GM21825 (cell line): ENCODE results near the gene POU2F2.

ENCODE experiments used
- ATAC-seq: cut with Tn5 transposase; IDR thresholded peaks from one replicate; pipeline ENCODE4 v1.9.1; 2021; ENCODE audit warnings: mild to moderate bottlenecking, moderate library complexity; ENCODE audit not compliant: unreplicated experiment

The POU2F2 gene

DNA sequence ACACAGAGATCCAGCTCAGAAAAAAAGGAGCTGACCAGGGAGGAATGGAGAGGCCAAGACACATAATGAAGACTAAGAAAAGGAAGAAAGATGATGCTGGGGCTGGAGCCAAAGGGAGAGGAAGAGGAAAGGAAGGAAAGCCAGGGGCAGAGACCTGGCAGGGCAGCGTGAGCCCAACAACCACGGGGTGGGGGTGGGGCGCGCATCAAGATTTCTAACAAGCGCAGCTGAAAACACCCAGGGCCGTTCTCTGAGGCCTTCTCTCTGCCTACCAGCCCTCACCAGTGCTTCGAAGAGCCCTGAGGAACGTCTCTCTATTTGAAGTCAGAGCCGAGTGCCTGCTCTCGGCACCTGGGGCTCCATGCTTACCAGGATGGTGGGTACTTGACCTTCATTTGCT, 23.6 kb upstream of the POU2F2 start:
- ATAC-seq, result no peak

DNA sequence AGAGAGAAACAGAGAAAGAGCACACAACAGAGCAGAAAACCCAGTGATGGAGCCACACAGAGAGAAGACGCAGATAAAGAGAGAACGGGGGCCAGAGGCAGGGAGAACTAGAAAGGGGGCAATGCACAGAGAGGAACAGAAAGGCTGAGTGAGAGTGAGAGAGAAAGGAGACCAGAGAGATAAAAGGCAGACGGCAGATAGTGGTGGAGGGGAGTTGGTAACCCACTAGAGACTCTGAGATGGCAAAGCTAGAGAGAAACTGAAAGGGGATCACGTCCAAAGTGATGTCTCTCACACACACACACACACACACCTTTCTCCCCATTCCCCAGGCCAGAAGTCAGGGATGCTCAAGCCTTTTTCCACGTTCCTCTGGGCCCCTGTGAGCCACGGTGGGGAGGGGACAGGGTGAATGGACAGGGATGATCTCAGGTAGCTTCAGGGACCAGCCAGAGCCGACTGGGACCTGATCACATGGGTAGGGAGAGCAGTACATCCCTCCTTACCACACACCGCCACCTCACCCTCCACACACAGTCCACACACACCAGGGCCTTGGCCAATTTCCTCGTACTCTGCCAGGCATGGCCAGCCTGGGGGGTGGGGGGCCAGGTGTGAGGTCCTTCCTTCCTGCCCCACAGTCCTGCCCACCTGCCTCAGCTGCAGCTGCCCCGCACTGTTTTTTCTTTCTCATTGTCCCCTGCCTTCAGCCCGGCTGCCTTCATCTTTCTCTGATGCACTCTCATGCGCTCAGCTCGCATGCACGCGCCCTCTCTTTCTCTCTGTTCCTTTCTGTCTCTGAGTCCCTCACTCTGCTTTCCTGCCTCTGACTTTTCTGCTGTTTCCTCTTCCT, 22.5 kb upstream of the POU2F2 start:
- no peak for ATAC-seq

DNA sequence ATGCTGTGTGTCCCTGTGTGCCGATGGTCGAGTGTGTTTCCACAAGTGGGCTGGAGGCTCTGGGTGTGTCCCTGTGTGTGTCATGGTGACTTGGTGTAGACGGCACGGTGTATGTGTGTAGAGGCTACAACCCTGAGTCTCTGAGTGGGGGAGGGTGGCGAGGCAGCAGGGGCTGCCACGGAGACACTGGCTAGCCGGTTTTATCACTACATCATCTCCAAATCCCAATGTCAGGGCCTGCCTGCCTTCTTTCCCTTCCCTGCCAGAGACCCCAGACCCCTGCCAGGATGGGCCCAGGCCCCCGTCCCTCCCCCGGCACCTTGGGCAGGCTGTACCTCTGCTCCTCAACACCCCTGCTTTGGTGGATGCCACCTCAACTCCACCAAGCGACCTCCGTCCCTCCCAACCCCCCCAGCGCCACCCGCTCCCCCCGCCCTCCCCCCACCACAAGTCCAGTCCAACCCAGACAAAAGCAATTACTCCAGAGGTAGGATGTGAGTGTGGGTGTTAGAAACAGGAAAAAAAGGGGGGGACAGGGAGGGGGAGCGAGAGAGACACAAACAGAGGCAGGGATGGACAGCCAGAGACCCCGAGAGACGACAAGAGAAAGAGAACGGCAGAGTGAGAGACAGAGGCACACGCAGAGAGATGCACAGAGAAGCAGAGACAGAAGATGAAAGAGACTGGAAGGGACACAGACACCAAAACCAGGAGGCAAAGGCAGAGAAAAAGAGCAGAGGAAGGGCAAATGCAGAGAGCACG, 21.6 kb upstream of the POU2F2 start:
- ATAC-seq, result no peak

DNA sequence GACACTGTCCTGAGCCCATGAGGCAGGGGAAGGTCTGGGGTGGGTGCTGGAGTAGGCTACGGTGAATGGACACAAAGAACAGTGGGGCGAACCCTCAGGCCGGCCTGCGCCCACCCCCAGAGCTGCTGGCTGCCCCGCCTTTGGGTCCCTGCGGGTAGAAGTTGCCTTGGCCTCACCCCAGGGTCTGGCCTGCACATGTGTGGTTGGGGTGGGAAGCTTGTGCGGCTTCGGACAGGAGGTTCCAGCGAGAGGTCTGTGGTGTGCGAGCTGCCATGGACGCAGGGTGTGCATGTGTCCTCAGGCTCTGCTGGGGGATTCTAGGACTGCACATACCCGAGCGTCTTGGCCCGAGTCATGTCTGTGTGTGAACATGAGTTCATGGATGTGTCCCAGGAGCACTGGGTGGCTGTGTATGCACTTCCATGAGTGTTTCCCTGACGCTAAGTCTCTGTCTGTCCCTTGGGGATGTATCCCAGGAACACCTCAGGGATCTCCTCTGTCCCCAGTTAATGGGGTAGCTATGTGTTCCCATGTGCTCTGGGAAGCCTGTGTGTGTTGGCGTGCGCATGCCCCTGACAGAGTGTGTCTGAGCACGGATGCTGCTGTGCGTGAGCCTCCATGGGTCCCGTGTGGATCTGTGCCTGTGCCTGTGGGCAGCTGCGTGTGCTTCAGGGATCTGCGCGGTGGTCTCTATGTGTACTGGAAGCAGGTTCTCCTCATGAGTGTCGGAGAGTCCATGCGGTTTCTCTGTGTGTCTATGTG, 20.8 kb upstream of the POU2F2 start:
- ATAC-seq, result no peak

- no peak for ATAC-seq
Measured at GRCh38 chr19:42151782-42152684, 19.8 kb upstream of the POU2F2 start.

GRCh38 chr19:42150911-42151361, 18.7 kb upstream of the POU2F2 start:
- ATAC-seq, result no peak

GRCh38 chr19:42150364-42150763, 18.1 kb upstream of the POU2F2 start:
- ATAC-seq, result no peak

- ATAC-seq, result no peak
Measured at GRCh38 chr19:42149447-42150202, 17.4 kb upstream of the POU2F2 start.

- ATAC-seq, result no peak
Measured at GRCh38 chr19:42148266-42148665, 16.0 kb upstream of the POU2F2 start.

DNA sequence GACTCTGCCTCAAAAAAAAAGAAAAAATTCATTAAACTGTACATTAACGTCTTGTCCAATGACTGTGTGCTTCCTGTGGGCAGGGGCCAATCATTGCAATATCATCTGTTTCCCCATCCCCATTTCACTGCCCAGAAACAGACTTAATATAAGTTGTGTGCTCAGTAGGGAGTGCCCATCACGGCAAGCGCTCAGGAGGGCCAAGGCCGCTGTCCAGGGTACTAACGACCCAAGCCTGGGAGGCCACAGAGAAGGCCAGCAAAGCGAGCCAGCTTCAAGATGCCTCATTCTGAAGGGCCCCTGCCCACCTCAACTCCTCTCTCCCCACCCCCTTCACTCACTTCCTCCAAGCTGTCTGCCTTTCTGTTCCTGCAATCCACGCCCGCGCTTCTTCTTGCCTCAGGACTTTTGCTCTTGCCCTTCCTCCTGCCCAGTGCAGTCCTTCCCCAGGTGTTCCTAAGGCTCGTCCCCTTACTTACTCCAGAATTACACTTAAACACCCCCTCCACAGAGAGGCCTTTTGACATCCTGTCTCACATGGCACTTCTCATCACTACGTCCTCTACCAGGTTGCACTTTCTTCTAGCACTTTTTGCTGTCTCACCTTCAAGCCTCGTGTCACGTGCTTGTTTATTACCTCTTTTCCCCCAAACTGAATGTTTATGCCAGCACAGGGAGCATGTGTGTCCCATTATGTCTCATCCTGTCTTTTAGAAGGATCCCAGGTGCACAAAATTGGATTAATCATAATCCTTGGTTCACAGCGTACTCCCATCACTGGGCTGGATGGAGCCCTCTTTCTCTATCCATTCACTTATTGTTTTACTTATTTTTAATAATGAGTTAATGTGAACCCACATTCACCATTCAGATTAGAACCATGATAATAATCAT, 11.3 kb upstream of the POU2F2 start:
- no peak for ATAC-seq

DNA sequence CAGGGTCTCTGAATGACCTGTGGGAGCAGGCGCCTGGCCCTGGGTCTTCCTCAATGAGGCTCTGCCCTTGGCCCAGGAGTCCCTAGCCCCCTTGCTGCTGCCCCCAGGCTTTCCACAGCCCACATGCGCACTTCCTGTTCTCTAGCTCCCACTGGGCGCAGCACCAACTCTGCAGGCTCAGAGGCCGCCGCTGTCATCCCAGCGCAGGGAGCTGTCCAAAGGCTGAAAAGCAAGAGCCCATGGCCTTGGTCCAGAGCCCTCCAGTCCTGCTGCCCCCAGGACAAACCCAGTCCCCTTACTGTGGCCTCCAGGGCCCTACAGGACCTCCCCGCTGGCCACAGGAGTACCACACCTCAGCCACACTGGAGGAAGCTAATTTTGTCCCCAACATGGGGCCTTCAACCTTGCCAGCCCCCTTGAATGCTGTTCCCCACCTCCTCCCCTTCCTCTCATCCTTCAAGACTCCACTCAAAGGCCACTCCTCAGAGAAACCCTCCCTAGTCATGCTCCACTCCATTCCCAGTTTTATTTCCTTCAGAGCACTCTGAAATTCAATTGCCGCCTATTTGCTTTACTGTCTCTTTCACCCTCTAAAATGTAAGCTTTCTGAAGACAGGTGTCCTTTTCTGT, 8.0 kb upstream of the POU2F2 start:
- no peak for ATAC-seq

GRCh38 chr19:42134535-42135070, 2.4 kb upstream of the POU2F2 start:
- ATAC-seq, result no peak

DNA sequence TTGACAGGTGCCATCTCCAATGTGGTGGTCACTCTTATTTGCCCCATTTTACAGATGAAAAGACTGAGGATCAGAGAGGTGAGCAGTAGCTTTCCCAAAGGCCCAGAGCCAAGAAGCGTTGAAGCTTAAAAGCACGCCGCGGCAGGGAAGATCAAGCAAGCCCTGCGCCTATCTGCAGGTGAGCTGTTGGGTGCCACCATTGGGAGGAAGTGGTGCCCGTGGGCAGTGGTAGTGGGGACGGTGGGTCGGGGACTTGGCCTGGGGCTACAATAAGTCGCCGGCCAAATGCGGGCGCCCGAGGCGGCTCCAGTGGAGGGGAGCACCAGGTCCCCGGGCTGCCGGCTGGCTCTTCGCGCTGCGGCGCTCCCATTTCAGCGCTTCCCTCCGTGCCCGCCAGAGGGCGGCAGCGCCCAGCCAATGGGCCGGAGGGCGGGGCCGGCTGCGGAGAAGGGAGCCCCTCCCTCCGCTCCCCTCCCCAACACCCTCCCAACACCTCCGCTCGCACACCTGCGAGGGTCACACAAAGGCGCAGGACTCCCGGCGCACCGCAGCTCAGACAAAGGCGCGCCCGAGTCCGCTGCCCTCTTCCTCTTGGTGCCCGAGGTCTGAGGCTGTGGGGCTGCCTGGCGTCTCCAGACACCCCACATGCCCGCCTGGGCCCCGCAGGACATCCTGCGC, 744 bp upstream of the POU2F2 start:
- peak; percentile 34 for ATAC-seq

- ATAC-seq, result no peak
Measured at GRCh38 chr19:42131149-42132029, 857 bp downstream of the POU2F2 start.

- ATAC-seq, result no peak
Measured at GRCh38 chr19:42130254-42130573, 2.0 kb downstream of the POU2F2 start.

- ATAC-seq, result peak; percentile 46
Measured at GRCh38 chr19:42129399-42130253, 2.6 kb downstream of the POU2F2 start.
